Smooth muscle cell (in vitro differentiated cells): Measurements from ENCODE around the gene SSBP3. TPM values are rescaled to one million over a fixed set of nuclear protein-coding genes. Genes with fewer than 3 reads are reported as not detected.

Source experiments
- DNase-seq: peaks from one replicate; lab custom pipeline; 2025; ENCODE audit not compliant: unreplicated experiment; lab: John Stamatoyannopoulos, UW
- H2AFZ ChIP-seq: fragments of 200-600 bp; sonication (generic); 2 replicates; pipeline ENCODE4 v1.6.0; 2016; ENCODE audit warnings: antibody characterized with exemption, low read depth, mild to moderate bottlenecking
- H3F3A ChIP-seq: fragments of 200-600 bp; sonication (generic); 2 replicates; pipeline ENCODE4 v1.6.0; 2017; ENCODE audit warnings: antibody characterized with exemption, low read depth
- H3K27ac ChIP-seq: fragments of 200-600 bp; sonication (generic); 2 replicates; pipeline ENCODE4 v1.5.1; 2016; ENCODE audit warnings: low read depth, mild to moderate bottlenecking
- H3K27me3 ChIP-seq: fragments of 200-600 bp; sonication (generic); 2 replicates; pipeline ENCODE4 v1.6.1; 2016; ENCODE audit warnings: low read depth, mild to moderate bottlenecking
- H3K36me3 ChIP-seq: fragments of 200-600 bp; sonication (generic); 2 replicates; pipeline ENCODE4 v1.5.1; 2016; ENCODE audit warnings: low read depth
- H3K4me1 ChIP-seq: fragments of 200-600 bp; sonication (generic); 2 replicates; pipeline ENCODE4 v1.5.1; 2016; ENCODE audit warnings: low read depth
- H3K4me2 ChIP-seq: fragments of 200-600 bp; sonication (generic); 2 replicates; pipeline ENCODE4 v1.6.0; 2016; ENCODE audit warnings: mild to moderate bottlenecking
- H3K4me3 ChIP-seq: fragments of 200-600 bp; sonication (generic); 2 replicates; pipeline ENCODE4 v1.5.1; 2016; ENCODE audit warnings: mild to moderate bottlenecking
- H3K79me2 ChIP-seq: fragments of 200-600 bp; sonication (generic); 2 replicates; pipeline ENCODE4 v1.6.0; 2016; ENCODE audit warnings: low read depth, mild to moderate bottlenecking
- H3K9ac ChIP-seq: fragments of 200-600 bp; sonication (generic); 2 replicates; pipeline ENCODE4 v1.6.0; 2016; ENCODE audit warnings: low read depth
- H3K9me3 ChIP-seq: fragments of 200-600 bp; sonication (generic); replicated peaks from 2 replicates; pipeline ENCODE4 v1.5.1; 2016; ENCODE audit warnings: low read depth
- H4K20me1 ChIP-seq: fragments of 200-600 bp; sonication (generic); 2 replicates; pipeline ENCODE4 v1.6.0; 2016; ENCODE audit warnings: low read depth
- CTCF ChIP-seq: fragments of 200-600 bp; sonication (generic); IDR thresholded peaks from 2 replicates; pipeline ENCODE4 v1.5.1; 2017; ENCODE audit warnings: borderline replicate concordance, mild to moderate bottlenecking, antibody characterized with exemption; ENCODE audit not compliant: insufficient read depth, poor library complexity, severe bottlenecking
- WGBS: methylation state at CpG from one replicate; pipeline ENCODE4 v1.1.7; 2016; ENCODE audit warnings: low lambda C conversion rate; 5-methylcytosine and 5-hydroxymethylcytosine counted together
- polyA plus RNA-seq: library from polyadenylated mRNA; unstranded; fragments of >200 nt; fragmentation: Nextera tagmentation; extraction: Ambion mirVana; gene quantifications from 2 replicates; pipeline ENCODE4 v1.2.1, GENCODE V29; 2016
- total RNA-seq: library from RNA; depleted of rRNA; stranded (reverse); fragments of >200 nt; gene quantifications from 2 replicates; pipeline ENCODE4 v1.2.3, GENCODE V29; 2014

Gene SSBP3
- total and polyA plus RNA-seq, 2 experiments from 2014 or later, result 26.5 to 30.1 TPM

DNA sequence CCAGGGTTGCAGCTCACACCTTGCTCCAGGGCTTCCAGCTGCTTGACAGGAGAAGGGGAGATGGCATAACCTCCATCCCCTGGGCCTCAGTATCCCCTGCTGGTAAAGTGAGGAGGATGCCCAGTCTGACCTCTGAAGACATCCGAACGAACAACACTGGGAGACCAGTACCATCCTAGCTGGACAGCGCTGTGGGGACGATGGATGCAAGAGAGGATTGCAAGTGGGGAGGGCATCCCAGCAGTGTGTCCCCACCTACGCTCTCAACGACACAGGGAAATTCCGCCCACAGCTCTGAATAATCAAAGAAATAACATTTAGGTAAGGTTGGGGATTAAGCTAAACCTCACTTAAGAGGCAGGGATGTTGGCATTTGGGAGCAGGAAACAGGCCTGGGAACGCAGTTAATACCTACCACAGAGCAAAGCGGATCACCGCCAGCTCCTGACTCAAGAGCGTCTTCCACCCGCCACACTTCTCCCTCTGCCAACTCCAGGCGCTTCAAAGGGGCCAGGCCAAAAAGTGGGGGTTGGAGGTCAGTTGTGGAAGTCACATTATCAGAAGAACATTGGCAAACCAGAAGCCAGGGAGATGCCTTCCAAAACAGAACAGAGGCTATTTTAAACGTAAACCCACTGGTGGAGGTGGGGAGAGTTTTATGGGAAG is 47.6 kb downstream of the SSBP3 start:
- no peak for TF ChIP-seq CTCF
- Histone ChIP-seq H3K27me3 (no peaks in the 10 kb centered on the region), H3K79me2 (peaks cover 82% of the 10 kb centered on the region), H3K27ac (no peak overlapping the region), H3K4me3 (no peak overlapping the region), H2AFZ (no peak overlapping the region), H3K4me2 (no peak overlapping the region), H3K36me3 (no peaks in the 10 kb centered on the region), H3K9ac (no peak overlapping the region), H3F3A (no peaks in the 10 kb centered on the region), H4K20me1 (peaks cover 100% of the 10 kb centered on the region), H3K4me1 (peaks cover 49% of the 10 kb centered on the region), H3K9me3 (no peaks in the 10 kb centered on the region)
- DNase-seq, result no peak
- WGBS, result 89% methylated on average over 14 of the region's 14 CpGs

DNA sequence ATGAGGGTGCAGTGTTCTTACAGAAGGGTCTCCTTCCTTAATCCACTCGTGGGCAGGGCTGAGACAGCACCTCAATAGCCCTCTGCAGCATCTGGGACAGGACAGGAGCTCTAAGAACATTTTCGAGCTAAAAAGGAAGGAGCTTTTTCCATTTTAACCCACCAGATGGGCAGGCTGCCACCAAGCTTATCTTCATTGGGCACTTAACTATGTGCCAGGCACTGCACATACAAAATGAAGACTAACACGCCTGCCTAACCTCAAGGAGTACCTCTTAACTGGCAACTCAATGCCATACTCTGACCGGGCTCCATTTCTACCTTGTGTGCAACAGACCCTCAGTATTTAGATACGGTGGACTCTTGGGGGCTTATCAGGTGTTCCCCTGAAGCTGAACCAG is 48.2 kb downstream of the SSBP3 start:
- H3K9me3 ChIP-seq, result no peaks in the 10 kb centered on the region
- H3K36me3 ChIP-seq, result no peaks in the 10 kb centered on the region
- H3K79me2 ChIP-seq, result peaks cover 76% of the 10 kb centered on the region
- H4K20me1 ChIP-seq, result peaks cover 100% of the 10 kb centered on the region
- H3K27ac ChIP-seq, result no peak overlapping the region
- 95% methylated on average over 5 of the region's 5 CpGs for WGBS
- no peak for DNase-seq
- TF ChIP-seq CTCF, result no peak
- no peak overlapping the region for H3K4me2 ChIP-seq
- H3K9ac ChIP-seq, result no peak overlapping the region
- no peaks in the 10 kb centered on the region for H3K27me3 ChIP-seq
- peaks cover 50% of the 10 kb centered on the region for H3K4me1 ChIP-seq
- H3F3A ChIP-seq, result no peaks in the 10 kb centered on the region
- H3K4me3 ChIP-seq, result no peak overlapping the region
- H2AFZ ChIP-seq, result no peak overlapping the region

GRCh38 chr1:54356680-54357147 is 49.5 kb downstream of the SSBP3 start:
- Histone ChIP-seq H3K4me1 (peaks cover 58% of the 10 kb centered on the region), H2AFZ (no peak overlapping the region), H3F3A (no peaks in the 10 kb centered on the region), H3K4me2 (no peak overlapping the region), H3K79me2 (peaks cover 75% of the 10 kb centered on the region), H3K9me3 (no peaks in the 10 kb centered on the region), H3K36me3 (no peaks in the 10 kb centered on the region), H3K27ac (no peak overlapping the region), H3K9ac (no peak overlapping the region), H4K20me1 (peaks cover 100% of the 10 kb centered on the region), H3K27me3 (no peaks in the 10 kb centered on the region), H3K4me3 (no peak overlapping the region)
- DNase-seq, result no peak
- WGBS, result 87% methylated on average over 9 of the region's 9 CpGs
- no peak for TF ChIP-seq CTCF
